HCT116 (cell line): ENCODE measurements around the gene SHCBP1. TPM values are rescaled to one million over a fixed set of nuclear protein-coding genes. Genes with fewer than 3 reads are reported as not detected.

Source experiments
- ATAC-seq: fragments of 200-7000 bp; cut with Tn5 transposase; 2 replicates; pipeline ENCODE4 v1.9.1; 2020; ENCODE audit warnings: mild to moderate bottlenecking, moderate library complexity
- BruUV-seq: library from RNA; stranded (reverse); fragments of 400-500 nt; replicated peaks from 2 replicates; lab custom pipeline; 2021; lab: Mats Ljungman, UMichigan
- CTCF ChIA-PET: fragments of 300-600 bp; sonication (Branson Sonifier 250); formaldehyde crosslinking; loops from one replicate; lab custom pipeline; 2021; ENCODE audit warnings: antibody characterized with exemption; lab: Charles Lee
- POLR2A ChIA-PET: fragments of 300-600, 350-600 bp; sonication (Branson Sonifier 250); formaldehyde crosslinking; loops from one replicate; lab custom pipeline; 2021; ENCODE audit warnings: antibody characterized with exemption; lab: Charles Lee
- RAD21 ChIA-PET, 2 experiments: fragments of 300-600 bp; sonication (Branson Sonifier 250); formaldehyde crosslinking; loops; one replicate each; lab custom pipeline; 2023; ENCODE audit warnings: low total read pairs in 2 of 2; ENCODE audit not compliant: uncharacterized antibody in 2 of 2, unreplicated experiment in 2 of 2, low non-redundant PET in 1 of 2; lab: Charles Lee
- DNase-seq: peaks from one replicate; pipeline ENCODE4 v3.0.0-alpha.2; 2010; ENCODE audit warnings: low read depth, low spot score
- H2AFZ ChIP-seq: fragments of 200-600 bp; shearing (Covaris generic), sonication (generic); 2 replicates; pipeline ENCODE4 v1.6.1; 2017; ENCODE audit warnings: low read depth, mixed run types, mixed read lengths, antibody characterized with exemption, low read length; ENCODE audit not compliant: poor library complexity, severe bottlenecking
- H3K27ac ChIP-seq: 2 replicates; pipeline ENCODE4 v1.5.1; 2012; ENCODE audit warnings: low read depth, low read length
- H3K27me3 ChIP-seq: fragments of 200-600 bp; sonication (generic); 2 replicates; pipeline ENCODE4 v1.6.1; 2016; ENCODE audit warnings: mixed run types, low read length, mixed read lengths; ENCODE audit not compliant: insufficient read depth
- H3K36me3 ChIP-seq, 2 experiments: fragments of 200-500 bp in 1 of 2; fragments of 200-600 bp in 1 of 2; sonication (Bioruptor generic) in 1 of 2; sonication (generic) in 1 of 2; 2 replicates each; pipeline versions ENCODE4 v1.5.1 to v1.6.1; 2014 to 2016; ENCODE audit warnings: low read length in 2 of 2, inconsistent platforms in 1 of 2, mixed read lengths in 1 of 2, mixed run types in 1 of 2; ENCODE audit not compliant: insufficient read depth in 2 of 2, control insufficient read depth in 1 of 2
- H3K4me1 ChIP-seq, 2 experiments: fragments of 200-600 bp in 1 of 2; sonication (generic) in 1 of 2; 2 replicates each; pipeline versions ENCODE4 v1.5.1 to v1.6.1; 2012 to 2017; ENCODE audit warnings: low read length in 2 of 2, inconsistent platforms in 1 of 2, mild to moderate bottlenecking in 1 of 2, mixed read lengths in 1 of 2, mixed run types in 1 of 2, moderate library complexity in 1 of 2; ENCODE audit not compliant: insufficient read depth in 2 of 2, control insufficient read depth in 1 of 2
- H3K4me2 ChIP-seq: fragments of 200-600 bp; sonication (generic); 2 replicates; pipeline ENCODE4 v1.6.1; 2017; ENCODE audit warnings: mixed run types, low read length, mixed read lengths
- H3K4me3 ChIP-seq, 2 experiments: fragments of 200-600 bp in 1 of 2; sonication (generic) in 1 of 2; replicated peaks in 1 of 2; 2 replicates each; pipeline ENCODE4 v1.5.1; 2011 to 2016; ENCODE audit warnings: low read length in 2 of 2, control low read depth in 1 of 2, low read depth in 1 of 2, mild to moderate bottlenecking in 1 of 2, mixed read lengths in 1 of 2, mixed run types in 1 of 2
- H3K79me2 ChIP-seq: fragments of 200-600 bp; sonication (generic); 2 replicates; pipeline ENCODE4 v1.6.1; 2017; ENCODE audit warnings: mild to moderate bottlenecking, mixed run types, low read length, moderate library complexity, mixed read lengths; ENCODE audit not compliant: insufficient read depth
- H3K9ac ChIP-seq: fragments of 200-600 bp; sonication (generic); 2 replicates; pipeline ENCODE4 v1.6.1; 2016; ENCODE audit warnings: low read length, mixed read lengths
- H3K9me2 ChIP-seq: fragments of 200-600 bp; sonication (generic), shearing (Covaris generic); 2 replicates; pipeline ENCODE4 v1.6.1; 2017; ENCODE audit warnings: mixed run types, mild to moderate bottlenecking, moderate library complexity; ENCODE audit not compliant: insufficient read depth
- H3K9me3 ChIP-seq, 2 experiments: fragments of 200-500 bp in 1 of 2; fragments of 200-600 bp in 1 of 2; sonication (Bioruptor generic) in 1 of 2; sonication (generic) in 1 of 2; 2 replicates each; pipeline ENCODE4 v1.6.1; 2014 to 2017; ENCODE audit warnings: low read length in 2 of 2, mixed read lengths in 2 of 2, inconsistent platforms in 1 of 2, low read depth in 1 of 2, mild to moderate bottlenecking in 1 of 2, mixed run types in 1 of 2, moderate library complexity in 1 of 2; ENCODE audit not compliant: control insufficient read depth in 1 of 2, insufficient read depth in 1 of 2
- H4K20me1 ChIP-seq: fragments of 200-600 bp; sonication (generic), shearing (Covaris generic); 2 replicates; pipeline ENCODE4 v1.6.1; 2017; ENCODE audit warnings: mixed run types, mild to moderate bottlenecking, moderate library complexity; ENCODE audit not compliant: insufficient read depth
- ATF3 ChIP-seq: IDR thresholded peaks from 2 replicates; pipeline ENCODE4 v1.6.1; 2012
- CBX3 ChIP-seq: IDR thresholded peaks from 2 replicates; pipeline ENCODE4 v1.6.1; 2012; ENCODE audit warnings: low read depth
- CEBPB ChIP-seq: IDR thresholded peaks from 2 replicates; pipeline ENCODE4 v1.6.1; 2012; ENCODE audit warnings: low read depth
- CTCF ChIP-seq, 3 experiments: fragments of 200-600 bp in 1 of 3; sonication (generic) in 1 of 3; IDR thresholded peaks in 2 of 3; conservative IDR thresholded peaks in 1 of 3; 2 replicates each; pipeline ENCODE4 v1.5.1; 2012 to 2017; ENCODE audit warnings: low read depth in 2 of 3, low read length in 2 of 3, antibody characterized with exemption in 1 of 3, borderline replicate concordance in 1 of 3, control low read depth in 1 of 3, mild to moderate bottlenecking in 1 of 3, mixed read lengths in 1 of 3, mixed run types in 1 of 3, moderate library complexity in 1 of 3; ENCODE audit not compliant: insufficient read depth in 1 of 3
- EGR1 ChIP-seq: IDR thresholded peaks from 2 replicates; pipeline ENCODE4 v1.6.1; 2012; ENCODE audit warnings: low read depth
- EZH2phosphoT487 ChIP-seq: fragments of 200-600 bp; IDR thresholded peaks from 2 replicates; pipeline ENCODE4 v1.6.1; 2018; ENCODE audit warnings: antibody characterized with exemption, borderline replicate concordance
- FOSL1 ChIP-seq: IDR thresholded peaks from 2 replicates; pipeline ENCODE4 v1.6.1; 2012; ENCODE audit warnings: low read depth
- JUND ChIP-seq: IDR thresholded peaks from 2 replicates; pipeline ENCODE4 v1.6.1; 2012
- POLR2AphosphoS5 ChIP-seq: IDR thresholded peaks from 2 replicates; pipeline ENCODE4 v1.6.1; 2011; ENCODE audit warnings: mild to moderate bottlenecking, low read depth, low read length, moderate library complexity
- RAD21 ChIP-seq: IDR thresholded peaks from 2 replicates; pipeline ENCODE4 v1.6.1; 2012; ENCODE audit warnings: low read depth, mild to moderate bottlenecking
- SIN3A ChIP-seq: IDR thresholded peaks from 2 replicates; pipeline ENCODE4 v1.6.1; 2012; ENCODE audit warnings: low read depth
- SP1 ChIP-seq: IDR thresholded peaks from 2 replicates; pipeline ENCODE4 v1.6.1; 2012; ENCODE audit warnings: low read depth
- SRF ChIP-seq: IDR thresholded peaks from 2 replicates; pipeline ENCODE4 v1.6.1; 2012; ENCODE audit warnings: low read depth
- TCF7L2 ChIP-seq: IDR thresholded peaks from 2 replicates; pipeline ENCODE4 v1.7.0; 2011; ENCODE audit warnings: borderline replicate concordance, inconsistent platforms; ENCODE audit not compliant: insufficient read depth, insufficient read length; ENCODE audit errors: extremely low read depth
- YY1 ChIP-seq: IDR thresholded peaks from 2 replicates; pipeline ENCODE4 v1.6.1; 2011; ENCODE audit warnings: low read length, low read depth, moderate library complexity, mild to moderate bottlenecking; ENCODE audit not compliant: insufficient replicate concordance; ENCODE audit errors: extremely low read depth
- ZFX ChIP-seq: fragments of 450-650 bp; IDR thresholded peaks from 2 replicates; pipeline ENCODE4 v1.6.1; 2017
- ZNF274 ChIP-seq: fragments of 200-500 bp; sonication (Bioruptor generic); IDR thresholded peaks from 2 replicates; pipeline ENCODE4 v1.6.1; 2014; ENCODE audit warnings: mild to moderate bottlenecking, low read depth, low read length, inconsistent platforms
- intact Hi-C: fragments of 100-400 bp; cut with micrococcal nuclease; formaldehyde crosslinking; loops from 2 replicates; pipeline ENCODE4 v1.10.0; 2022
- total RNA-seq: library from RNA; stranded (reverse); gene quantifications from one replicate; pipeline ENCODE4 v1.2.1, GENCODE V29; 2021; ENCODE audit not compliant: unreplicated experiment
- TF ChIP-seq, protein P1 (sequence below): IDR thresholded peaks from 2 replicates; pipeline ENCODE4 v1.6.1; 2012; ENCODE audit warnings: low read depth

SHCBP1 gene
- total RNA-seq, 1 experiment from 2014 or later: 33.3 TPM

DNA sequence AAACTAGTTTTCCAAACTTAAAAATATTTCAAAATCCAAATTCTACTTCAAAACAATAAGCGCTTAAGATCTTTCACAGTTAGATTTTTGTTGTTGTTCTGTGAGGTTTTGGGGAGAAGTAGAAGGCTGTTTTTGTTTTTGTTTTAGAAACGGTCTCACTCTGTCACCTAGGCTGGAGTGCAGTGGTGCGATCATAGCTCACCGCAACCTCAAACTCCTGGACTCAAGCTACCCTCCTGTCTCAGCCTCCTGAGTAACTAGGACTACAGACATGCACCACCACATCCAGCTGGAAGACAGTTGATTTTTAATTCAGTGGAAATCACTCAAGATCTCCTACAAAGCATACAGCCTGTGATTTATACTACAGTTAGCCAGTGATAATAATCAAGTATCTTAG, 2.7 kb downstream of the SHCBP1 start:
- intact Hi-C loops: no loop called here
- no peak overlapping the region for H3K4me2 ChIP-seq
- TF ChIP-seq CBX3: no peak
- TF ChIP-seq FOSL1: no peak
- no peak for TF ChIP-seq EZH2phosphoT487
- no peak for TF ChIP-seq CTCF (IDR thresholded peaks at IDR 0.05 in 2 of 3, conservative IDR thresholded peaks at IDR 0.05 in 1 of 3; ENCODE audit: borderline replicate concordance in 1 of 3, insufficient read depth in 1 of 3, low read depth in 2 of 3, low read length in 2 of 3)
- TF ChIP-seq, all 23 proteins: peak for 0
- RAD21 ChIA-PET: no interaction called here
- no peaks in the 10 kb centered on the region for H3K9me2 ChIP-seq
- H4K20me1 ChIP-seq: no peaks in the 10 kb centered on the region
- H3K4me1 ChIP-seq: peaks cover 4 to 11% of the 10 kb centered on the region in 2 experiments; a peak in 3 of 4 replicates
- H3K36me3 ChIP-seq: peaks cover 24 to 29% of the 10 kb centered on the region in 2 experiments
- no peak for DNase-seq
- BruUV-seq: no TSS peak
- H2AFZ ChIP-seq: no peak overlapping the region
- H3K9ac ChIP-seq: no peak overlapping the region
- H3K9me3 ChIP-seq: no peaks in the 10 kb centered on the region
- POLR2A ChIA-PET: no interaction called here
- CTCF ChIA-PET: no interaction called here
- H3K4me3 ChIP-seq: no peak overlapping the region
- no peak overlapping the region for H3K27ac ChIP-seq
- no peaks in the 10 kb centered on the region for H3K27me3 ChIP-seq
- H3K79me2 ChIP-seq: peaks cover 45% of the 10 kb centered on the region
- ATAC-seq: no peak

GRCh38 chr16:46614006-46614405, 7.2 kb downstream of the SHCBP1 start:
- Histone ChIP-seq H2AFZ (no peak overlapping the region), H3K9me2 (no peaks in the 10 kb centered on the region), H3K27ac (no peak overlapping the region), H3K4me1 (no peaks in the 10 kb centered on the region), H3K36me3 (peaks cover 26 to 47% of the 10 kb centered on the region in 2 experiments), H3K79me2 (peaks cover 51% of the 10 kb centered on the region), H3K4me2 (no peak overlapping the region), H4K20me1 (no peaks in the 10 kb centered on the region), H3K9ac (no peak overlapping the region), H3K9me3 (no peaks in the 10 kb centered on the region), H3K27me3 (no peaks in the 10 kb centered on the region), H3K4me3 (no peak overlapping the region)
- no TSS peak for BruUV-seq
- DNase-seq: no peak
- RAD21 ChIA-PET: no interaction called here
- CTCF ChIA-PET: no interaction called here
- no peak for ATAC-seq
- intact Hi-C loops: no loop called here
- POLR2A ChIA-PET: no interaction called here
- no peak for TF ChIP-seq ATF3
- no peak for TF ChIP-seq SIN3A
- no peak for TF ChIP-seq SP1
- TF ChIP-seq EGR1: no peak
- no peak for TF ChIP-seq POLR2AphosphoS5
- no peak for TF ChIP-seq FOSL1
- TF ChIP-seq, protein P1, sequence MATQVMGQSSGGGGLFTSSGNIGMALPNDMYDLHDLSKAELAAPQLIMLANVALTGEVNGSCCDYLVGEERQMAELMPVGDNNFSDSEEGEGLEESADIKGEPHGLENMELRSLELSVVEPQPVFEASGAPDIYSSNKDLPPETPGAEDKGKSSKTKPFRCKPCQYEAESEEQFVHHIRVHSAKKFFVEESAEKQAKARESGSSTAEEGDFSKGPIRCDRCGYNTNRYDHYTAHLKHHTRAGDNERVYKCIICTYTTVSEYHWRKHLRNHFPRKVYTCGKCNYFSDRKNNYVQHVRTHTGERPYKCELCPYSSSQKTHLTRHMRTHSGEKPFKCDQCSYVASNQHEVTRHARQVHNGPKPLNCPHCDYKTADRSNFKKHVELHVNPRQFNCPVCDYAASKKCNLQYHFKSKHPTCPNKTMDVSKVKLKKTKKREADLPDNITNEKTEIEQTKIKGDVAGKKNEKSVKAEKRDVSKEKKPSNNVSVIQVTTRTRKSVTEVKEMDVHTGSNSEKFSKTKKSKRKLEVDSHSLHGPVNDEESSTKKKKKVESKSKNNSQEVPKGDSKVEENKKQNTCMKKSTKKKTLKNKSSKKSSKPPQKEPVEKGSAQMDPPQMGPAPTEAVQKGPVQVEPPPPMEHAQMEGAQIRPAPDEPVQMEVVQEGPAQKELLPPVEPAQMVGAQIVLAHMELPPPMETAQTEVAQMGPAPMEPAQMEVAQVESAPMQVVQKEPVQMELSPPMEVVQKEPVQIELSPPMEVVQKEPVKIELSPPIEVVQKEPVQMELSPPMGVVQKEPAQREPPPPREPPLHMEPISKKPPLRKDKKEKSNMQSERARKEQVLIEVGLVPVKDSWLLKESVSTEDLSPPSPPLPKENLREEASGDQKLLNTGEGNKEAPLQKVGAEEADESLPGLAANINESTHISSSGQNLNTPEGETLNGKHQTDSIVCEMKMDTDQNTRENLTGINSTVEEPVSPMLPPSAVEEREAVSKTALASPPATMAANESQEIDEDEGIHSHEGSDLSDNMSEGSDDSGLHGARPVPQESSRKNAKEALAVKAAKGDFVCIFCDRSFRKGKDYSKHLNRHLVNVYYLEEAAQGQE: no peak
- TF ChIP-seq JUND: no peak
- TF ChIP-seq TCF7L2: no peak
- TF ChIP-seq SRF: no peak
- TF ChIP-seq CEBPB: no peak
- TF ChIP-seq RAD21: no peak
- TF ChIP-seq YY1: no peak
- TF ChIP-seq ZNF274: no peak
- no peak for TF ChIP-seq ZFX
